OCI-LY1 (cell line): ENCODE results near the gene GFER.

ENCODE experiments used
- H2AFZ ChIP-seq: fragments of 200-600 bp; sonication (generic), shearing (Covaris generic); 2 replicates; pipeline ENCODE4 v1.6.0; 2014; ENCODE audit warnings: antibody characterized with exemption, mild to moderate bottlenecking, low read length
- H3F3A ChIP-seq: fragments of 200-600 bp; sonication (generic), shearing (Covaris generic); 2 replicates; pipeline ENCODE4 v1.6.0; 2014; ENCODE audit warnings: mild to moderate bottlenecking, antibody characterized with exemption, low read length, moderate library complexity; ENCODE audit not compliant: insufficient read depth
- H3K27ac ChIP-seq: fragments of 200-600 bp; sonication (generic); 2 replicates; pipeline ENCODE4 v1.5.1; 2014; ENCODE audit warnings: low read length, mixed run types, mild to moderate bottlenecking, low read depth; ENCODE audit not compliant: poor library complexity, severe bottlenecking
- H3K27me3 ChIP-seq: fragments of 200-600 bp; sonication (generic); 2 replicates; pipeline ENCODE4 v1.6.0; 2014; ENCODE audit warnings: antibody characterized with exemption, mild to moderate bottlenecking, low read length, moderate library complexity; ENCODE audit not compliant: insufficient read depth
- H3K36me3 ChIP-seq: fragments of 200-600 bp; sonication (generic); 2 replicates; pipeline ENCODE4 v1.6.1; 2014; ENCODE audit warnings: mild to moderate bottlenecking, antibody characterized with exemption, low read length, moderate library complexity, mixed read lengths; ENCODE audit not compliant: insufficient read depth
- H3K4me1 ChIP-seq: fragments of 200-600 bp; sonication (generic); 2 replicates; pipeline ENCODE4 v1.5.1; 2014; ENCODE audit warnings: mild to moderate bottlenecking, low read length, moderate library complexity; ENCODE audit not compliant: insufficient read depth, severe bottlenecking
- H3K4me2 ChIP-seq: fragments of 200-600 bp; sonication (generic), shearing (Covaris generic); 2 replicates; pipeline ENCODE4 v1.6.1; 2014; ENCODE audit warnings: low read length
- H3K4me3 ChIP-seq: fragments of 200-600 bp; sonication (generic); 2 replicates; pipeline ENCODE4 v1.5.1; 2014; ENCODE audit warnings: low read length, low read depth, mild to moderate bottlenecking, mixed read lengths; ENCODE audit not compliant: poor library complexity, severe bottlenecking
- H3K79me2 ChIP-seq: fragments of 200-600 bp; shearing (Covaris generic); 2 replicates; pipeline ENCODE4 v1.6.1; 2016; ENCODE audit warnings: mixed run types, low read length, mixed read lengths; ENCODE audit not compliant: insufficient read depth
- H3K9ac ChIP-seq: fragments of 200-600 bp; sonication (generic), shearing (Covaris generic); 2 replicates; pipeline ENCODE4 v1.6.1; 2014; ENCODE audit warnings: mild to moderate bottlenecking, low read length, mixed read lengths
- H3K9me2 ChIP-seq: fragments of 200-600 bp; sonication (generic), shearing (Covaris generic); 2 replicates; pipeline ENCODE4 v1.6.1; 2014; ENCODE audit warnings: low read depth, mild to moderate bottlenecking, low read length, mixed read lengths
- H3K9me3 ChIP-seq: fragments of 200-600 bp; shearing (Covaris generic); 2 replicates; pipeline ENCODE4 v1.6.1; 2014; ENCODE audit warnings: low read length, mixed read lengths
- H4K20me1 ChIP-seq: fragments of 200-600 bp; sonication (generic), shearing (Covaris generic); 2 replicates; pipeline ENCODE4 v1.6.0; 2016; ENCODE audit warnings: mild to moderate bottlenecking, low read length; ENCODE audit not compliant: insufficient read depth
- CTCF ChIP-seq: fragments of 200-600 bp; sonication (generic), shearing (Covaris generic); IDR thresholded peaks from 2 replicates; pipeline ENCODE4 v1.5.1; 2017; ENCODE audit warnings: mild to moderate bottlenecking, antibody characterized with exemption, low read length, moderate library complexity, mixed read lengths
- EZH2 ChIP-seq: fragments of 200-600 bp; sonication (generic), shearing (Covaris generic); IDR thresholded peaks from 2 replicates; pipeline ENCODE4 v1.8.0; 2017; ENCODE audit warnings: borderline replicate concordance, mixed run types, mild to moderate bottlenecking, antibody characterized with exemption, low read length, moderate library complexity, mixed read lengths

The GFER gene

DNA sequence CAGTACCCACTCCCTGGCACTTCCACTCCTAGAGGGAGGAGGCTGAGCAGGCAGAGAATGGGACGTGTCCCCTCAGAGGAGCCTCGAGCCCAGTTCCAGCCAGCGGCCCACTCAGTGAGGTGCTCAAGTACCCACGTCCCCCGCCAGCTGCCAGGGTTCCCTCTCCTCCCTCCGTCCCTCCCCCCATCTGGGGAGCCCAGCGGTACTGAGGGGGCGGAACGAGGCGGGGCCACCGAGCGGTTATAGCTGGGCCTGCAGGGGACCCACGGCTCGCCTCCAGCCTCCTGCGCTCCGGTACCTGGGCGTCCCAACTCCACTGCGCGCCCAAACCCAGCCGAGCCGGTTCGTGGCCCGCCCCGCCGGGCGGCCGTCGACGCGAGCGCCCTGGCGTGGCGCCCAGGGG, 35.5 kb downstream of the GFER start, which contains the start of gene NPW:
Gene NPW (plus strand): TSS at position 268 of the 403 bp plus-strand sequence.
- TF ChIP-seq CTCF (no peak), EZH2 (no peak)
- H3K4me3 ChIP-seq, result no peak within 1 kb of the TSS
- H2AFZ ChIP-seq, result no peak within 1 kb of the TSS
- H3K9me3 ChIP-seq, result no peaks in the 10 kb centered on the region
- H3K27ac ChIP-seq, result no peak within 1 kb of the TSS
- no peak within 1 kb of the TSS for H3K4me2 ChIP-seq
- no peaks in the 10 kb centered on the region for H3K9me2 ChIP-seq
- H3K27me3 ChIP-seq, result no peaks in the 10 kb centered on the region
- H4K20me1 ChIP-seq, result no peaks in the 10 kb centered on the region
- H3K9ac ChIP-seq, result no peak within 1 kb of the TSS
- no peaks in the 10 kb centered on the region for H3F3A ChIP-seq
- H3K4me1 ChIP-seq, result peaks cover 12% of the 10 kb centered on the region
- no peaks in the 10 kb centered on the region for H3K79me2 ChIP-seq
- no peaks in the 10 kb centered on the region for H3K36me3 ChIP-seq

DNA sequence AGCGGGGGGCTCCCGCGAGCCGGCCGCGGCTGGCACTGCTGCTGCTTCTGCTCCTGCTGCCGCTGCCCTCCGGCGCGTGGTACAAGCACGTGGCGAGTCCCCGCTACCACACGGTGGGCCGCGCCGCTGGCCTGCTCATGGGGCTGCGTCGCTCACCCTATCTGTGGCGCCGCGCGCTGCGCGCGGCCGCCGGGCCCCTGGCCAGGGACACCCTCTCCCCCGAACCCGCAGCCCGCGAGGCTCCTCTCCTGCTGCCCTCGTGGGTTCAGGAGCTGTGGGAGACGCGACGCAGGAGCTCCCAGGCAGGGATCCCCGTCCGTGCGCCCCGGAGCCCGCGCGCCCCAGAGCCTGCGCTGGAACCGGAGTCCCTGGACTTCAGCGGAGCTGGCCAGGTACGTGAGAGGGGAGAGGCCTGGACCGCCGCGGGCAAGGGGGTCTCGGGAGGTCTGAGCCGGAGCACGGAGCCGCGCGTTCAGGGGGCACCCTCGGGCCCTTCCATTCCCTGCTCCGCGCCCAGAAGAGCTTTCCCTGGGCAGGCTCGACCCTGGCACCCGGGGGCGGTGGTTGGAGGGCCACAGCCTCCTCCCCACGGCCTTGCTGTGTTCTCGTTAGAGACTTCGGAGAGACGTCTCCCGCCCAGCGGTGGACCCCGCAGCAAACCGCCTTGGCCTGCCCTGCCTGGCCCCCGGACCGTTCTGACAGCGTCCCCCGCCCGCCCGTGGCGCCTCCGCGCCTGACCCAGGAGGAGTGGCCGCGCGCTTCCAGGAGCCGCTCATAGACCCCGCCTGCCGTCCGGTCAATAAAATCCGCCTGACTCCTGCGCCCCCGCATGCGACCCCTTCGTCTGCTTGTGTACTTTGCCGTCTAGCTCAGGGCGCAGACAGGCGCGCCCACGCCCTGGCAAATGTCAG, 36.2 kb downstream of the GFER start:
- no peak overlapping the region for H3K4me3 ChIP-seq
- no peak for TF ChIP-seq CTCF
- TF ChIP-seq EZH2, result no peak
- no peak overlapping the region for H3K4me2 ChIP-seq
- H2AFZ ChIP-seq, result no peak overlapping the region
- H4K20me1 ChIP-seq, result no peaks in the 10 kb centered on the region
- H3F3A ChIP-seq, result no peaks in the 10 kb centered on the region
- no peak overlapping the region for H3K27ac ChIP-seq
- H3K36me3 ChIP-seq, result no peaks in the 10 kb centered on the region
- H3K9me2 ChIP-seq, result no peaks in the 10 kb centered on the region
- peaks cover 1% of the 10 kb centered on the region; the same call in 1 of the 2 replicates for H3K27me3 ChIP-seq
- H3K9ac ChIP-seq, result no peak overlapping the region
- H3K4me1 ChIP-seq, result peaks cover 12% of the 10 kb centered on the region
- H3K9me3 ChIP-seq, result no peaks in the 10 kb centered on the region
- H3K79me2 ChIP-seq, result no peaks in the 10 kb centered on the region

GRCh38 chr16:2022723-2023091, 38.7 kb downstream of the GFER start:
- H2AFZ ChIP-seq, result no peak overlapping the region
- no peaks in the 10 kb centered on the region for H3K9me2 ChIP-seq
- peak overlapping the region; percentile 64 for H3K4me2 ChIP-seq
- peak overlapping the region; percentile 45 for H3K4me3 ChIP-seq
- no peaks in the 10 kb centered on the region for H3K9me3 ChIP-seq
- H3K36me3 ChIP-seq, result no peaks in the 10 kb centered on the region
- no peak for TF ChIP-seq CTCF
- no peak for TF ChIP-seq EZH2
- H3K79me2 ChIP-seq, result no peaks in the 10 kb centered on the region
- no peaks in the 10 kb centered on the region for H4K20me1 ChIP-seq
- H3K9ac ChIP-seq, result peak overlapping the region; percentile 32; the same call in 1 of the 2 replicates
- H3K27me3 ChIP-seq, result peaks cover 9% of the 10 kb centered on the region; the same call in 1 of the 2 replicates
- no peak overlapping the region for H3K27ac ChIP-seq
- H3F3A ChIP-seq, result no peaks in the 10 kb centered on the region
- H3K4me1 ChIP-seq, result peaks cover 16% of the 10 kb centered on the region
